GM21360 (cell line): ENCODE data around the gene ARSB.
"Not testable (repeated sequence)": the region's sequence is repeated elsewhere in the genome, so short reads cannot be mapped to it uniquely, and the experiment has no call there.

Experiments
- ATAC-seq: cut with Tn5 transposase; IDR thresholded peaks from one replicate; pipeline ENCODE4 v1.9.1; 2021; ENCODE audit warnings: mild to moderate bottlenecking, moderate library complexity; ENCODE audit not compliant: unreplicated experiment

ARSB gene

DNA sequence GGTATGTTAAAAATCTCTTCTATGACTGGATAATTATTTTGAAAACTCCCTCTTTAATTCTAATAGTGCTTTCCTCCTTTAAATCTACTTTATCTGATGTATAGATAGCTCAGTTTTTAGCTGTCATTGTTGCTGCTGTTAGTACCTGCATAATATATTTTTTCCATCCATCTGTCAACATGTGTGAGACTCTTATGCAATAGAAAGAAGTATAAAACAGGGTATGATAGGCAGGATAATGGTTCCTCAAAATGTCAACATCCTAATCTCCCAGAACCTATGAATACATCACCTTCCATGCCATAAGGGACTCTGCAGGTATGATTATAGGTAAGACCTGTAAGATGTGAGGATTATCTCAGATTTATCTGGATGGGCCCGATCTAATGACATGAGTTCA is 199.7 kb downstream of the ARSB start:
- ATAC-seq = no peak

DNA sequence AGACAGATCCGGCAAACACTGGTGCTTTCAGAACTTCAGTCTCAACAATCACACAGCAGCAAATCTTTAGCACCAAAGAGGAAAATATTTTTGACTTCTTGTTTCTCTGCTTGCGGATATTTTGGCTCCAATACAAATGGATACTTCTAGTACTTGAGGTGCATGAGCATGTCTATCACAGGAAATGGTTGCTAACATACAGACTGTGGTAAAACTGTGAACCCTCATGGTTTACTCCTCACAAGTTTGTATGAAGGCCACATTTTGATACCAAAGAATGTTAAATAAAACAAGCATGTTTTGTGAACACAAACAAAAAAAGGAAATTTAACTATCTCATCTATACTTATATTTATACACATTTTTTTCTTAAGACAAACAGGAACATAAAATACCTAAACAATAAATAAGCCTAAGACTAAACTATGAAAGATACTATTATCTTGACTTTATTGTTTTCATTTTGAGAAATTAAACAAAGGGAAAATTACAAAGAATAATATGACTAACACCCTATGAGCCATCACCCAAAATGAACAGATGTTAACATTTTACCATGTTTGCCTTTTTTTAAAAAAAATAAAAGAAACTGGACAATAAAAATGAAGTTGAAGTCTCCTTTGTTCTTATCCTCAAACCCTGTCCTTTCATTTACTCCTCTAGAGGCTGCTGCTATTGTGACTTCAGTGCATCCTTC is 201.5 kb downstream of the ARSB start:
- ATAC-seq = no peak

DNA sequence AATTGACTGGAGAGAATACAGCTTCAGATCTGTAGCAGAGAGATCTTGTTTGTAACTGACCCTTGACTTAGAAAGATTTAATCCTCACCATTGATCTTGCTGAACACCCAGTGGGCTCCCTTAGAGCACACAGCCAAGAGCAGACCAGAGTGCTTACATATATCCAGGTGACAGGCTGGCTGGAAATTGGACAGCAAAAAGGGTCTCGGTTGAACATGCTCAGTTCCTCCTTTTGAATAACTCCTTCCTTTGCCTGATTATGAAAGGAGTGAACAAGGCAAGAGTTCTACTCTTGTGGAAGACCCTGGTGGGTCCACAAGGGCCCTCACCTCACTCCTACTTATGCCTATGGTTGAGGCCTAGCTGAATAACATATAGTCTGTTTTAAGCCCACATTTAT is 202.4 kb downstream of the ARSB start:
- ATAC-seq = no peak

DNA sequence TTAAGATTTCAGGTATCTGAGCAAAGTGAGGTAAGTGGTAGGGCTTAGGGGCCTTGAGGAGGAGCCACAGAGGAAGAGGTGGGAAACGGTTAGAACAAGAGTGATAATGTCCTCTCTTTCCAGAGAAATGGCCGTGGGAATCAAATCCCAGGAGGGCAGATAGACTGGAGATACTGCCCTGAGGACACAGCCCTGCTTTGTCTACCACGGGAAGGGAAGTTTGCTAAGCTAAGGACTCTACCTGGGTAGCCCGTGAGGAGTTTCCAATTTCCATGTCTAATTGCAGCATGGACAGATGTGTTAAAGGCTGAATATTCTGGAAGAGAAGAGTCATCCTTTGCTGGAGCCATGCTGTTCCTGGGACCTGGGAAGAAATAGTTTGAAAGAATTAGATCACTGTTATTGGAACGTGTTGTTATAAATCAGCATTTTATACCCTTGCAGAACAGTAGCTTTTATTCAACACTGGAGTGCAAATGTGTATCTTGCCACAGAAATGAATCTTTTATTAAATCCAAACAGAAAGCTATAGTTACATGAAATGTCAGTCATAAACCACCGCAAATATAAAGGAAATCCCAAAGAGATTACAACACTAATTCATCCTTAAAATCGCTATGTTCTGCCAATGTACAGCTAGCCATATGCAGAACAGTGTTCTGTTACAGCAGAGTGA is 203.4 kb downstream of the ARSB start:
- ATAC-seq = no peak

DNA sequence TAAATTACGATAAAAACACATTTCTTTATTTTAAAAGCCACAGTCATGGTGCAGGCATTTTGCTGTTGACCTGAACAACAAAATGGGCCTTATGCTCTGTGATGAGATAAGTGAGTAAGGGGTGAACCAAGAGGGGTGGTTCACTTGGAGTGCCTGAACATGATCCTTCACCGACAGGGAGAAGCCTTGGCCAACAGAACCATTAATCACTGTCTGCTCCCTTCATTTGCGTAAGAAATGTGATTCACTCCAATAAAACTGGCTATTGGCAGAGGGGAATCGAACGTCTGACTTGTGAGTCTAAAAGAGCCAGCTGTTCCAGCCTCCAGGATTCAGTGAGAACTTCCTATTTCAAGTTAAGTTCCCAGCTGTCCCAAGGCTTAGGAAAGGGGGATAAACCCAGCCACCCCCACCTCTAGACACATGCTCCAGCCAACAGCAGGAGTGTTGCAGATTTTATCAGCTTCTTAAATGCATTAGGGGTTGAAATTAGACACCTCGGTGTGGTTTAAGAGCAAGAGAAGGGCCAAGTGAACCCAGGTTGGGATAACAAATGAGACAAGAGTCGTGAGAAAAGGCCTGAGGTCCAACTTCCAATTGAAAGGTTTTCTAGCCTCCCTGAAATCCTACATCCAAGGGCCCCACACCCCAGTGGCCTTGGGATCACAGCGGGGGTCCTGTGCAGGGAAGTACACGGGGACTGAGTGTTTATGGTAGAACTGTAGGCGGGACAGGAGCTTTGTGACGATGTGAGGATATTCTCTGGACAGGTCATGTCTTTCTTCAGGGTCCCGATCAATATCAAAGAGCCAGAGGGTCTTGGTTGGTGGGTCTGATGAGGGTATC is 205.1 kb downstream of the ARSB start:
- ATAC-seq = no peak

DNA sequence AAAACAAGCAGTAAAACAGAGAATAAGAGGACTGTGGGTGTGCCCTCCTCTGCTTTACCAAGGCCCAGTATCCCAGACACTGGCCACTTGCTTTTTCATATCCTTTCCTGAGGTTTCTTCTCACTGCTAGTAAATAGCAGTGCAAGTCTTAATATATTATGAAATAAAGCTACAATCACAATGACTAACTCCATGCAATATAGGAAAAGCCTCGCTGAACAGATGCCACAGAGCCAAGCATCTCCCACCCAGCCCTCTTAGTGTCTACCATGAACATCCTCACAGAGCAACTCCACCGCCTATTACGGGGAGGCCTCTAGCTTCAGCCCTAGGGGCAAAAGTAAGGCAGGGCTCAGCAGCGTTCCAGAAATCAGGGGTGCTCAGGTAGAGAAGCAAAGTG is 205.8 kb downstream of the ARSB start:
- no peak for ATAC-seq

DNA sequence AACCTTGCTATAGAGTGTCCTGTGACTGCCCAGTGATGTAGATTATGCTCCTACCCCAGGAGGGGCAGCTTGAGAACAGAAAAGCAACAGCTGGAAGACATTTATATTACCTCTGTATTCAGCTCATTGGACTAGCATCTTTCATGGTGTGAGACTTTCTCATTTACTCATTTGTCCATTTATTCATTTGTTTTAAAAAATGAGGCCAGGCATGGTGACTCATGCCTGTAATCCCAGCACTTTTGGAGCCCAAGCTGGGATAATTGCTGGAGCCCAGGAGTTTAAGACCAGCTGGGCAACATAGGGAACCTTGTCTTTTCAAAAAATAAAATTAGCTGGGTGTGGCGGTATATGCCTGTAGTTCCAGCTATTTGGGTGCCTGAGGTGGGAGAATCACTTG is 206.6 kb downstream of the ARSB start:
- ATAC-seq = no peak

DNA sequence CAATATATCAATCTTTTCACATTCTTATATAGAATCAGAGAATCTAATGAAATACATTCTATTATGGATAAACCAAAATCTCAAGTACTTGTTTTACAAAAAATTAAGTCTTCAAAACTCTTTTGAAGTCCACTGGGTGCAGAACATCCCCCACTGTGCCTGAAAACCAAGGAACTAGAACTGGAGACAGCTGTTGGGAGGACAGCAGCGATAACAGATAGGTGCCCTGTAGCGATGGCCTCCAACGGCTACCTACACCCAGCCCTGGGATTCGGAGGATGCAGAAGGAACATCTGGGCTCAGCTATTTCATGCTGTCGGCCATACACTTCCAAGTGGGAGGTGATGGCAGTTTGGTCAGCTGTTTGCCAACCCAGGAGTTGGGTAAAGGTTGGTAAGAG is 207.2 kb downstream of the ARSB start:
- no peak for ATAC-seq

DNA sequence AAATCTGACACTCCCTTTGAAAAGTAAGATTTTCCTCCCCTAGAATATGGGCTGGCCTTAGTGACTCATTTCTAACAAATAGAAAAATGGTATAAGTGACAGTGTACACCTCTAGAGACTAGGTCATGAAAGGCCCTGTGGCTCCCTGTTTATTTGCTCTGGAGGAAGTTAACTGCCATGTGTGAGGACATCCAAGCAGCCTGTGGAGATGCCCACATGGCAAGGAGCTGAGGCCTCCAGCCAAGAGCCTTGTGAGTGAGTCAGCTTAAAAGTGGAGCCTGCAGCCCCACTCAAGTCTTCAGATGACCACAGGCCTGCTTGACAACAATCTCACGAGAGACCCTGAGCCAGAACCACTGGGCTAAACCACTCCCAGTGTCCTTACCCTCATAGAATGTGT is 208.5 kb downstream of the ARSB start:
- ATAC-seq = no peak

DNA sequence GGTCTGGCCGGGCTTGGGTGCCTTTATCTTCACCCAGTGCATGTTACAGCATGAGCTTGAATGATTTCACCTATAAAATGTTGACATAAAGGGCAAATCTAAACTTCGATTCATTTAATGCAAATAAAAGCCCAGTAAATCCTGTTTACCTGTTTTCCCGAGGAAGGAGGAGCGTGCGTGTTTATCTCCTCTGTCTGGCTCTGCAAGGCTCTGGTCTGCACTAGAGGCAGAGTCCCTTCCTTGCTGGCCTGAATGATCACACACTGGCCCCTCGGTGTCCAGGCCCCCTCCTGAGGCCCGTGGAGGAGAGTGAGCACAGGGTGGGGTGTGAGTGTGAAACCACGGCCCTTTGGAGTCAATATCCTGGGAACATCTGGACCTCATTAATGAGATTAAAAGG is 211.5 kb downstream of the ARSB start:
- ATAC-seq = no peak

DNA sequence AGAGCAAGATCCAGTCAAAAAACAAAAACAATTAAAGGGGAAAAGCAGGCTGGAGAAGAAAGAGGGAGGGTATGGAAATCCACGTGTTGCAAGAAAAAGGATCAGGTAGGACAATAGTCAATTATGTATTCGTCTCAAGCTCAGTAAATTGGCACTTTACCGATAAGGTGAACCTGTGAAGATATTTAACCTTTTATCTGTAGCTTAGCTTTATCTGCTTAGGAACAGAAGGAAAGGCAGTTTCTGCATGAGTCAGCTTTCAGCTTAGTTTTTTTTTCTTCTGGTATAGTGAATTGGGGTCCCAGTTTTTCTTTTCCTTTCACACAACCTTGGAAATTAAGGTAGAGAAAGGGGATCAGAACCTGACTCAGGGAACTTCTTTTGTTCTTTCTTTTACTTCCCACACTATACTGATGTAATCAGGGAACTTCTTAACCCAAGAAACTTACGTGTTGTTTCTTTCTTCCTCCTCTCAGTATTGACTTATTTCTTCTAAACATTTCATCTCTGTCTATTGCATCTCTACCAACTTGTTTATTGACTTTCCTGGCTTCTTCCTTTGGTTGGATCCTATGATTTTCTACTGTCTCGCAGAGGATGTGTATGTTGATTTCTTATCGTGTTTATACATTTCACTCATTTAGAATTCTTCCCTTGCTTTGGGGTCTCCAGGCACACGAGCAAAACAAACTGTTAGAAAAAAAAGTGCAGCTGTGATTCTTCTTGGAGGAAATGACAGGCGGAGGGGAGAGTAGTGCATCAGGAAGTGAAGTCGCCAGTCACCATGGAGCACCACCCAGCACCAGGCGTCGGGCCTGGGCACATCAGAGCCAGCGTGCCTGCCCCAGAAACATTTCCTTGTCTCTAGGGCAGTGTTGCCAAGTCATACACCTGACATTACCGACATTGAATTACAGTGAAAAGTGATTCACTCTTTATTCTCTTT is 213.6 kb downstream of the ARSB start:
- no peak for ATAC-seq

DNA sequence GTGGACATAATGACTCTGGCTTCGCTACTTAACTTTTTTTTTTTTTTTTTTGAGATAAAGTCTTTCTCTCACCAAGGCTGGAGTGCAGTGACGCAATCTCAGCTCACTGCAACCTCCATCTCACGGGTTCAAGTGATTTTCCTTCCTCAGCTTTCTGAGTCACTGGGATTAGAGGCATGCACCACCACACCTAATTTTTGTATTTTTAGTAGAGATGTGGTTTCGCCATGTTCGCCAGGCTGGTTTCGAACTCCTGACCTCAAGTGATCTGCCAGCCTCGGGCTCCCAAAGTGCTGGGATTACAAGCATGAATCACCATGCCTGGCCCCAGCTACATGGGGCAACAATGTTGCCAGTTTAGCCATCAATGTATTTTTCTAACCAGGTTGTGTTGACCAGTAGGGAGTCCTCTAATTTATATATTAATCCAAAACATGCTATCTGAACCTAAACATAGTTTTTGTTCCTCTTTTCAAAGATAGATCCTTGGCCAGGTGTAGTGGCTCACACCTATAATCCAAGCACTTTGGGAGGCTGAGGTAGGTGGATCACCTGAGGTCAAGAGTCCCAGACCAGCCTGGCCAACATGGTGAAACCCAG is 216.2 kb downstream of the ARSB start:
- ATAC-seq = no peak

DNA sequence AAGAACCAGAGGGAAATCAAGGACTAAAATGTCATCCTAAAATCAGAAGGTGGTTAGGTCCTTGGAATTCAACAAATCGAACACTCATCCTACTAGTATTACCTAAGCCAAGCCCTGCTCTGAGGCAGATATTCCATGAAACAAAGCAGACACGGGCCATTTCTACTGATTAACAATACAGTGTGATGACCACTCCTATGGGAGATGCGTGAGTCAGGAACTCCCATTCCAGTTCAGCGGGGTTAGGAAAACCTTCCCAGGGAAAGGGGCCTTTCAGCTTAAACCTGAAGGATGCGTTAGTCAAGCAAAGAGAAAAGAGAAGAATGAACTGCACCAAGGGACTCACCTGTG is 218.7 kb downstream of the ARSB start:
- no peak for ATAC-seq

DNA sequence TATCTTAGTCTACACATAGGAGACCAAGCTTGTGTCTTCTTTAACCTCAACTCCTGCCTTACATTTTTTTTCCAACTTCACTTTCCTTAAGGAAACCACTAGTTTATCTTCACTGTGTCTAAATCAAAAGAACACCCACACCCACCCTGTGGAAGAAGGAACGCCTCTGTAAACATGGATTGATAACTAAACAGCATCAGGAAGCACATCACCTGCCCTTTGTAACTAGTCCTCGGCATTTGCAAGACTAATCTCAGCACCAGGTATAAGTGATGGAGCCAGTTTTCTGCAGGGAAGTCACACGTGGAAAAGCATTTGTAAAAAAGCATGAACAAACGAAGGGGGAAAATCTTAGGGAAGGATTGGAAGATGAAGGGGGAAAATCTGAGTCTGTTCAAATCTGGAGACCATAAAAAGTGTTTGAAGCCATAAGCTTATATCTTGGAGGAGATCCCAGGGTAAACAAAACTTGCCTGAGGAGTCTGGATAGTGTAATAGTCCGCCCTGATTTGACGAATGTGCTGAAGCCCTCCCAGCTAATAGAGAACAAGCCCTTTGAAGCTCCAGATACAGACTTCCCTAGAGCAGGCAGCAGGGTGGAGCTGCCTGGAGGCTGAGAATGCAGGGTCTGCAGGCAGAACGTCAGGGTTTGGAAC is 219.2 kb downstream of the ARSB start:
- no peak for ATAC-seq

DNA sequence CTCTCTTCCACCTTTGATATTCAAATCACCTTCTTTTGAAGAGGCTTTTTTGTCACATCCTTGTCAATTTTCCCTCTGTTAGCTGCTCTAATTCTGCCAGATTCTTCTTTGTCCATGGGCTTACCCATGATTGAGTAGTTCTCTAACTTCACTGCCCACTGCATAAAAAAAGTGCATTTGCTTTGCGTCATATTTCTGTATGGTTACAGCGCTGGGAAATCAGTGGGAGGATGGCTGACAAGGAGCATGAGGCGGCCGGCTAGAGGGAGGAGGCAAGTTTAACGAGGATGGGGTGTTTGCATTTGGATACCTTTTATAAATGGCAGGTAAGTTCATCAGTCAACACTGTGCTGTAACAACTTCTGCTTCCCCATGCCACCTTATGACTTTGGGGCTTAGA is 220.0 kb downstream of the ARSB start:
- ATAC-seq = no peak

DNA sequence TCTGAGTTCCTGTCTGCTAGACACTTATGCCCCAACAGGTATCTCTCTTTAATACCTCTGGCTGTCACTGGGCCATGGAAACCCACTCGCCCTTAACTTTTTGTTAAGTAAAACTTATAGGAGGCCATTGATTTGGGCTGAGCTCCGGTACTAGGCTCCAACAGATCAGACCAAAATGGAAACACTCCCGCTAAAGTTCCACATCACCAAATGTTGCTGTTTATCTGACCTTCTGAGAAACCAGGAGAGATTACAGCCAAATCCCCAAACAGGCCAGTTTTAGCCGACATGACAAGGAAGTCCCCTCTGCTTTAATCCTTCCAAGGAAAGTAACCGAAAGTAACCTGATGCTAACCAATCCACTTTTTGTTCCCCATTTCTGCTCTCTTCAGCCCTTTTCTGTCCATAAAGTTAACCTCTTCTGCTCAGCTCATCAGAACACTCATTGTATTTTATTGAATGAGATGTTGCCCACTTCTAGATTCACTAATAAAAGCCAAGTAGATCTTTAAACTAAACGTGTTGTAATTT is 221.4 kb downstream of the ARSB start:
- no peak for ATAC-seq

DNA sequence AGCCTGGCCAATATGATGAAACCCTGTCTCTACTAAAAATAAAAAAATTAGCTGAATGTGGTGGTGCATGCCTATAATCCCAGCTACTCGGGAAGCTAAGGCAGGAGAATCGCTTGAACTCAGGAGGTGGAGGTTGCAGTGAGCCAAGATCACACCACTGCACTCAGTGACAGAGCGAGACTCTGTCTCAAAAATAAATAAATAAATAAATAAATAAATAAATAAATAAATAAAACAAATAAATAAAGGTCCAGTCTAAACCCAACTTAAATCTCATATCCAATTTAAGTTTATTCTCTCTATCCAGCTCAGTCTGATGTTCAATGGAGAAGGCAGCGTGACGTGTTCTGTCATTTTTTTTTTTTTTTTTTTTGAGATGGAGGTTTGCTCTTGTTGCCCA is 222.4 kb downstream of the ARSB start:
- ATAC-seq = not testable (repeated sequence)

DNA sequence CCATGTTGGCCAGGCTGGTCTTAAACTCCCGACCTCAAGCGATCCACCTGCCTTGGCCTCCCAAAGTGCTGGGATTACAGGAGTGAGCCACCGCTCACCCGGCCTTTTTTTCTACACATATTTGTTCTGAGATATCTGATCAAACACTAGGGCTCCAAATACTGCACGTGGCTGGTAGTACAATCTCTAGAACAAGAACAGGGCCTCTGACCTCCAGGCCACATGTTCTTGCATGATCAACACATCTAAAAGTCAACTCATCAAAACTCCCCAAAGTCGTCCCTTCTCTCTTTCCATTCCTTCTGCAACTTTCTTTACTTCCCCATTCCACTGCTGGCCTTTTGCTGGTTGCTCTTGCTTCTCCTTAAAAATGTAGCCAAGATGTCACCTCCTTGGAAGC is 223.3 kb downstream of the ARSB start:
- ATAC-seq = no peak

DNA sequence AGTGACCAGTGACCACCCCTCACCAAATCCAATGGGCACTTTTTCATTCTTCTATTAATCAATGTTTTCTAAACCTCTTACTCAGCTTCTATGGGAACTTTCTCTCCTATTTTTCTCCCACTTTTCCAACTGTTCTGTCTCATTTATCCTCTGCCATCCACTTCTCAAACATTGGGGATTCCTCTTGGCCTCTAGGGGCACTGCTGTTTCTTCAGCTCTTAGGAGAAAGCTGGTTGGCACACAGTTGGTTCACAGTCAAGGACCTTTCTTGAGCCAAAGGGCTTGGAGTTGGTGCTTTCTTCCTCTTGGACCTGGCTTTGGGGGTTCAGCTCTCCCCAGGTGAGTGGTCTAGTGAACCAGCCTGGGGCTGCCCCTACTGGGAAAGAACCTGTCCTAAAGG is 224.3 kb downstream of the ARSB start:
- no peak for ATAC-seq

DNA sequence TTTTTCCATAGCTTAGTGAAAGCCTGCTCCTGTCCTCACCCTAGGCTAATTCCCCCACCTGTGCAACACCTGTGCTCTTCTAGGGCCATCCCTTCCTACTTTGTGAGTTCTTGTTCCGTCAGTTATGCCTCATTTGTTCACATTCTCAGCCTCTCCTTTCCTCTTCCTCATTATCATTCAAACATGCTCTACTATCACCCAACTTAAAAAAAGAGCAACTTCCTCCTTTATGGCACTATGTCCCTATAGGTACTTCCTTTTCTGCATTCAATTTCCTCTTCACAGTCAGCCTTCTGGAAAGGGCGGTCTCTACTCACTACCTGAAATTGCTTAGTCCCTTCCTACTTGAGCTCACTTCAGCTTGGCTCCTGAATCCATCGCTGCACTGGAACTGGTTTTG is 224.7 kb downstream of the ARSB start:
- no peak for ATAC-seq
